HPDE6-E6E7 (cell line): ENCODE results near the gene GTF2A1.

ENCODE experiments used
- DNase-seq: peaks from one replicate; pipeline ENCODE4 v3.0.0; 2011; ENCODE audit warnings: missing footprints; ENCODE audit errors: extremely low spot score

GTF2A1 gene

DNA sequence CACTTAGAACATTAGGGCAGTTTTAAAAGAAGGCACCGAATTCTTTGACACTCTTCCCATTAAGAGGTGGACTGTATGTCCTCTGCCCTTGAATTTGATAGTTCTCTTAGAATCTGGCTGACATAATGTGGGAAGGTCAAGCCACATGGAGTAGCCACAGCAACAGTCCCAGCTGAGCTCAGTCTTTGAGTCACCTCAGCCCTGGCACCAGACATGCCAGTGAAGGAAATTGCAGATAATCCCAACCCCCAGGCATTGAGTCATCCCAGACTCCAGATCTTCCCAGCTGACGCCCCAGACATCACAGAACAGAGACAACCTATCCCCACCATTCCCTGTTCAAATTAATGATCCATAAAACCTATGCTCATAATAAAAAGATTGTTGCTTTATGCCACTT is 83.4 kb downstream of the GTF2A1 start:
- DNase-seq: peak; percentile 38

GRCh38 chr14:81133400-81133799 is 87.4 kb downstream of the GTF2A1 start:
- no peak for DNase-seq

DNA sequence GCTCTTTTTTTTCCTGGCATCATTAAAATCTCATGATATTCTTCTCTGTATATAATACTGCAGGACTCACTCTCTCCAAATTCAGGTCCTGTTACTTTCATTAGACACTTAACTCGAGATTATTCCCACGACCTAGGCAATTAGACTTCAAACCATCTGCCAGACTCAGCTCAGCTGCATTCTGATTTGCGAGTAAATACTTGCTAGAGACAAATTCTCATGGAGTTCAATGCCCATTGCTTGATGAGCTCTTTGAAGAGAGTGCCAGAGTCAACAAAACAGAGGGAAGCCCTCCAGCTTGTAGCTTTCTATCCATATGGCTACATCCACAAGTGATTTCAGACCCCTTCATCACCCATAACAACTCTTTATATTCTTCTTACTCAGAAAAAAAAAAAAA is 88.3 kb downstream of the GTF2A1 start:
- no peak for DNase-seq

- no peak for DNase-seq
Measured at GRCh38 chr14:81129242-81129641, 91.5 kb downstream of the GTF2A1 start.

DNA sequence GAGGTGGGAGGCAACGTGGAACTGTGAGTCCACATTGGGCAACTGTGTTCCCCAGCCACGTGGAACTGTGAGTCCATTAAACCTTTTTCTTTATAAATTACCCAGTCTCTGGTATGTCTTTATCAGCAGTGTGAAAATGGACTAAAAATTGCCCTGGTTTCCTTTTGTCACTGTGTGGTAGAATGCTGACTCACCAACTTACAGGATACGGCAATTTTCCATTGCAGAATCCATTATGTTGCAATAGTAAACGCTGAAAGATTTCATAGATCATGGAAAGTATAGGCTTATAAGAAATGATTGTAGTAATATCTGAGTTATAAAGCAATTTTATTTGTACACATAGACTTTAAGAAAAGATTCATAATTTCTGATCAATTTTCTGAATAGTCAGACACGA is 93.0 kb downstream of the GTF2A1 start:
- DNase-seq: no peak

DNA sequence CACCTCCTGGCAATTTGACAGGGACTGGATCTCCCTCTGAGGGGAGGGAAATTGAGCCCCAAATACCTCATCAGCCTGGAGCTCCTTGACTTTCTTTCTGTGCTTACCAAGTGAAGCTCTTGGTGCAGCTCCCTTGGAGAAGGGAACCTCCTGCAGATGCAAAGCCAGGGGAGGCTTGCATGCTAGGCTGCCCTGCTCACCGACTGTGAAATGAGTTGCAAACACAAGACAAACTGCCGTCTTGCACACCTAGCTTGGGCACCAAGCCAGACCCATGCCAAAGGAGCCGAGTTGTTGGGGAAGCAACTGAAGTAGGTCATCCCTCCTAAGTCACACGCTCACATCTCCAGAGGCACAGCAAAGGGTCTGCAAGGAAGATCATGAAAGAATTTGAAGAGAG is 95.2 kb downstream of the GTF2A1 start:
- DNase-seq: no peak
